ENCODE data around the gene YPEL4.

Gene YPEL4

DNA sequence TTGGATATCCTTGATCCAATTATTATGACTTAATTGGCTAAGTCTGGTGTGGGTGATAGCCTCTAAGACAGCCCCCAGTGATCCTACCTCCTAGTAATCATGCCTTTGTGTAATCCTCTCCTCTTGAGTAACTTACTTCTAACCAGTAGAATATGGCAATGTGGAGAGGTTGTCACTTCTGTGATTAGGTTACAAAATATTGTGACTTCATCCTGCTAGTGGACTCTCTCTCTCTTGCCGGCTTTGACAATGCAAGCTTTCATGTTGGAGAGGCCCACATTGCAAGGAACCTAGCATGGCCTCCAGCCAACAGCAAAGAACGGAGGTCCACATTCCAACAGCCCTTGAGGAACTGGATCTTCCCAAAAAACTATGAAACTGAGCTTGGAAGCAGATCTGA, 19.5 kb downstream of the YPEL4 start:
- no peak for DNase-seq

DNA sequence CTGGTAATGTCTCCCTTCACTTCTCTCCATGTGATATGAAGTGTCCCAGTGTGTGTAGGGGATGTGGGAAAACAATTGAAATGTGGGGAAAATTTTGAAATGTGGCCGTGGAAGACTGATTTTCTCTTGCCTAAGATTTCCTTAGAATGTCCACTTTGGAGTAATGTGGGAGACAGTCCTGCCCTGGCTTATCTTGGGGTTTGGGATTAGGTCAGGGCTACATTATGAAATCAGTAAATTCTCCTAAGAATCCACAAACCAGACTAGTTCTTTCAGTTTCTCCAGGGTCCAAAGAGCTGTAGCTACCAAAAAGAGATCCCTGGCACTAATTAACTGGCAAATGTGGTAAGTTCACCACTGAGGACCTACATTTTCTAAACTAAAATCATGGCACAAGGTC, 22.8 kb downstream of the YPEL4 start:
- DNase-seq = no peak

DNA sequence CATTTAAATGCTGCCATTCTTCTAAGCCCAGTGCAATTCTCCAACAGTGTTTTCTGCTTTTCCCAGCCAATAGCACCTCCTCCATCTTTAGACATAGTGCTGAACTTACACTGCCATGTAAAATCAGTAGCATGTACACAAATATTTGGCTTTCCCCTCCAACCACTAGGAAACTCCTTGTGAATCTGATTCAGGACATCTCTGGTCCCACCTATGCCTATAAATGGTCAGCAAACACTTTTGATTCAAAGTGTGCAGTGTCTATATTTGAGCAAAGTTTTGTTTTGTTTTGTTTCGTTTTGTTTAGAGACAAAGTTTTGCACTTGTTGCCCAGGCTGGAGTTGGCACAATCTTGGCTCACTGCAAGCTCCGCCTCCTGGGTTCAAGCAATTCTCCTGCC, 24.8 kb downstream of the YPEL4 start:
- no peak for DNase-seq

DNA sequence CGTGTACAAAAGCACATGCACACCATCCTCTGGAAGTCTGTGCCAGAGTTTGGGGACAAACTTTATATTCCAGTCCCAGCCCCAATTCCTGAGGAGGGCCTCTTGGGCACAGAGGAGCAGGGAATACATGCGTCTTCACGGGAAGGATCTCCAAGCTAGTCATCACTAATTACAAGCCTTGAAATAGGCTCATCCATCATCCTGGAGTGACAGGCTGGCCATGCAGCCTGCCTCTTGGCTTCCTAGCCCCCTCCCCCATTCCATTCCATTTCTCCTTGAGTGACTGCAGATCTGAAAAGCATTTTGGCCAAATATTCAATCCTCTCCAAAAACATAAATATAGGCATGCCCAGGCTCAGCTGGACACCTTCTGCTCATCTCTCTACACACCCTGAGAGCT, 27.4 kb downstream of the YPEL4 start:
- no peak for DNase-seq

DNA sequence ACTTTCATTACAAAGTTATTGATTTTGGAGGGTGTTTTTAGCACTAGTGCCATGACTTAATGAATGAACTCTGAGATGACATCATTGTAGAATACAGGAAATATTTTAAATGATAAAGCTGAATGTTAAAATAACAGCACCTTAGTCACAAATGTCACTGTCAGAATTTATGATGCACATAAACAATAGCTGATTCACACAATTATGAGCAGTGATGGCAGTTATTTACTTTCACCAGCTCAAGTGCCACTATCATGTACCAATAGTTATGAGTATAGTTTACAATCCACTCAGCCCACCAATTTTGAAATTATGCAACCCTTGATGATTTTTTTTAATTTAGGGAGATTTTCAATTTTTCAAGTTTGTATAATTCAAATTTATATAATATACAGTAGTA, 29.2 kb downstream of the YPEL4 start:
- no peak for DNase-seq

DNA sequence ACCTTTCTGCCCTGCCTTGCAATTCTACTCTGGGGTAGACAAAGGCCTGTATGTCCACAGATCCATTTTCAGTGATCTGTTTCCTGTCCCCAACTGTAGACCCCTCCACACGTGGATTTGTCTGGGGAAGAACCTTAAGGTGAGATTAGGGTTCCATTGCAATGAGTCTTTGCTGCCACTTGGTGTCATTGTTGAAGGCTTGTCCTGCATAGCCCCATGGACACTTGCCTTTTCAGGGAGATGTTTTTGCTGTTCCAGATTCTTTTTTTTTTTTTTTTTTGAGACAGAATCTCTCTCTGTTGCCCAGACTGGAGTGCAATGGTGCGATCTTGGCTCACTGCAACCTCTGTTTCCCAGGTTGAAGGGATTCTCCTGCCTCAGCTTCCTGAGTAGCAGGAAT, 30.4 kb downstream of the YPEL4 start:
- no peak for DNase-seq

DNA sequence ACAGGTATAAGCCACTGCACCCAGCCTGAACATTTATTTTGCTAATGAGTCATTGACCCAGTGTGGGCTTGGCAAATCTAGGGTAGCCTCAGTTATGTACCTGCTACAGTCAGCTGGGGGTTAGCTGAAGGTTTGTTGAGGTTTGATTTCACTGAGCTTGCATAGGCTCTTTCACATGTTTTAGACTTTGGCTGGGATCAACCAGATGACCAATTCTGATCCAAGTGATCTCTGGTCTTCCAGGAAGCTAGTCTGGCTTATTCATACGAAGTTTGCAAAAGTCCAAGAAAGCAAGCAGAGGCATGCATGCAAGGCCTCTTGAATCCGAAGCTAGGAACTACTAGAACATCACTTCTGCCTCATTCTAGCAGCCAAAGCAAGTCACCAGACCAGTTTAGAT, 31.3 kb downstream of the YPEL4 start:
- no peak for DNase-seq

DNA sequence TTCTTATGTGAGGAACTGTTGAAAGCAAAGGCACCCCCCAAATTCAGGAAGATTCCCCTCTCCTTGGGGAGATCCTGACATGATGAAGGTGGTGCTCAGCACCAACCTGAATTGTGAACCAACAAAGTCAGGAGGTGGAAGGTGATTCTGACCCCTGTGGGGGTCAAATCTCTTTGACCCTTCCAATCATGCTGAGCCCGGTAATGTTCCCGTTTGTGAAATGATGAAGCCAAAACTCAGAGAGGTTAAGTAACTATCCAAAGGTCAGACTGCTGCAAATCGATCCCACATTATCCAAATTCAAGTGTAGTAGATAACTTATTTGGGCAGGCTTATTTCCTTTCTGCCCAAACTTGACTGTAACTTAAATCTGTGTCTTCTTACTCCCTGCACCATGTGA, 33.1 kb downstream of the YPEL4 start:
- no peak for DNase-seq

DNA sequence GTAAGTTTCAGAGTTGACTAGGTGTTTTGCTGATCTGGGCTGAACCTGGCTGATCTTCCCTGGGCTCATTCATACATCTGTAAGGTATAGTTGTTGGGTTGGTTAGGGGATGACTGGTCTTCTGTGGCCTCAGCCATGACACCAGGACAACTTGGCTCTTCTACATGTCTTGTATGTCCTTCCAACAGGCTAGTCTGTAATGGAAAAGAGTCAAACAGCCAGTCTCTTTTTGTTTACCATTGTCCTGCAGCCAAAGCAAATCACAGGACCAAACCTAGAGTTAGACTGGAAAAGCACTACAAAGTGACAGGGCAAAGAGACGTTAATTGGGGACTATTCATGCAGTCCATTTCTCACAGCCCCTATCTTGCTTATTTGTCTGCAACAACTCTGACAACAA, 34.4 kb downstream of the YPEL4 start:
- DNase-seq = no peak

DNA sequence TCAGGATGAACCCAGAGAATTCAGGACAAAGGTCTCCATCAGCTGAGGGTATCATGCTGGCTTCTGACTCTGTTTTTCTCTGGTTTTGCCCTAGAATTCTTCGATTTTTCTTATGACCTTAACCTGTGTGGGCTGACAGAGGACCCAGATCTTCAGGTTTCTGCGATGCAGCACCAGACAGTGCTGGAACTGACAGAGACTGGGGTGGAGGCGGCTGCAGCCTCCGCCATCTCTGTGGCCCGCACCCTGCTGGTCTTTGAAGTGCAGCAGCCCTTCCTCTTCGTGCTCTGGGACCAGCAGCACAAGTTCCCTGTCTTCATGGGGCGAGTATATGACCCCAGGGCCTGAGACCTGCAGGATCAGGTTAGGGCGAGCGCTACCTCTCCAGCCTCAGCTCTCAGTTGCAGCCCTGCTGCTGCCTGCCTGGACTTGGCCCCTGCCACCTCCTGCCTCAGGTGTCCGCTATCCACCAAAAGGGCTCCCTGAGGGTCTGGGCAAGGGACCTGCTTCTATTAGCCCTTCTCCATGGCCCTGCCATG, 35.4 kb downstream of the YPEL4 start:
- DNase-seq = no peak

DNA sequence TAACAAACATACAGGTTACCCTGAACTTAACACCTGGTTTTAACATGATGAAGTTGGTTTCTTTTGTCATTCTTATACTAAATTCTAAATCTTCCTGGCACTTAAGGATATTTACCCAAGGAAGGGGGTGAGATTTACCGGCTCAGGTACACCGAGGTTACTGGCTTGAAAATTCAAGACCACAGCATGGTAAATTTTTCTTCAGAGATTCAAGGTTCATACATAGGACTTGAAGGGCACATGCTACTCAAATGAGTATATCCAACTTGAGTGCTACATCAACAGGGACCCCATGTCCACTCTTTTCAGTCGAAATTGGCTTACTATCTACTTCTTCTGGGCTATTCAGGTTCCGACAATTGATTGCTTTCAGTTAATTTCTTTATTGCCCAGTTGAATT, 39.5 kb downstream of the YPEL4 start:
- DNase-seq = no peak

DNA sequence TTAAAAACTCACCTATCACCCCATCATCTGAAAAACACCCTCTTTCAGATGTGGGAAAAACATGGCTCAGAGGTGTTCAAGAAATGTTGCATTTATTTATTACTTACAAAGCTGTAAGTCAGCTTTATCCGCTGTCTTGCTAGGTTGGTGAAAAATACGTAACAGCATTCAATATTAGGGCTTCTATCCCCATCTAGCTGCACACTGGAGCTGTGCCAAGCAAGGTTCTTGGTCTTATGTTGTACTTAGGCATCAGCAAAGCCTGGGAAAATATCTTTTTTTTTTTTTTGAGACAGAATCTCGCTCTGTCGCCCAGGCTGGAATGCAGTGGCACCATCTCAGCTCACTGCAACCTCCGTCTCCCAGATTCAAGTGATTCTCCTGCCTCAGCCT, 44.7 kb downstream of the YPEL4 start:
- no peak for DNase-seq

DNA sequence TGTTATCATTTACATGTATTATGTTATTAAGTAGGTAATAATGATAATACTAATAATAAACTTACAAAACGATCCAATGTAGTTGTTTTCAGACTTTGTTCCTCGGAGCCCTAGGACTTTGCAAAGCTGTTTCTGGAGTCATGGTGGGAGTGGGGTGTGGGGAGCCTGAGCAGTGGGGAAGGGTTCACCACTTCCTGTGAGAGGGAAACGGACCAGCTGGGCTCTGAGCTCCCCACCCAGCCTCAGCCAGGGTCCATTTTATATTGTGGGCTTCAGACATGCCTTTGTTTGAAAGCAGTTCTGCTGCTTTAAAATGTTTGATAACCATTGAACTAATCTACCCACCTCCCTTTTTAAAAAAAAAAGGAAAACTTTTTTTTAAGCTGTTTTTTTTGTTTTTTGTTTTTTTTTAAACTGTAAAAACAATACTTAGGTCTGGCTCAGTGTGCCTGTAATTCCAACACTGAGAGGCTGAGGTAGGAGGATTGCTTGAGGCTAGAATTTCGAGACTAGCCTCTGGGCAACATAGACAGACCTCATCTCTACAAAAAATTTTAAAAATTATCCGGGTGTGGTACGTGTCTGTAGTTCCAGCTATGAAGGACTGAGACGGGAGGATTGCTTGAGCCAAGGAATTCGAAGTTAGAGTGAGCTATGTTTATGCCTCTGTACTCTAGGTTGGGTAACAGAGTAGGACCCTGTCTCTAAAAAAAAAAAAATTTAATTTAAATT, 45.2 kb downstream of the YPEL4 start:
- no peak for DNase-seq

DNA sequence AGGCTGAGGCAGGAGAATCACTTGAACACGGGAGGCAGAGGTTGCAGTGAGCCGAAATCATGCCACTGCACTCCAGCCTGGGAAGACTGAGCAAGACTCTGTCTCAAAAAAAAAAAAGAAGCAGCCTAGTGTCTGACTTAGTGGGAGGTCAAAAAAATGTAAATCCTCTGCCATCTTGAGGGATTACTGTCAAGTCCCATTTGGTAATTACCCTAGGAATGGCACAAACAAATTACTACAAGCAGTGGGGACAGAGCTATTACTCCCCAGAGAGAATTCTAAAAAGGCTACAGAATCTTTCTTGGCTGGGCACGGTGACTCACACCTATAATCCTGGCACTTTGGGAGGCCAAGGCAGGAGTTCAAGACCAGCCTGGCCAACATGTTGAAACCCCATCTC, 48.4 kb downstream of the YPEL4 start:
- DNase-seq = no peak

DNA sequence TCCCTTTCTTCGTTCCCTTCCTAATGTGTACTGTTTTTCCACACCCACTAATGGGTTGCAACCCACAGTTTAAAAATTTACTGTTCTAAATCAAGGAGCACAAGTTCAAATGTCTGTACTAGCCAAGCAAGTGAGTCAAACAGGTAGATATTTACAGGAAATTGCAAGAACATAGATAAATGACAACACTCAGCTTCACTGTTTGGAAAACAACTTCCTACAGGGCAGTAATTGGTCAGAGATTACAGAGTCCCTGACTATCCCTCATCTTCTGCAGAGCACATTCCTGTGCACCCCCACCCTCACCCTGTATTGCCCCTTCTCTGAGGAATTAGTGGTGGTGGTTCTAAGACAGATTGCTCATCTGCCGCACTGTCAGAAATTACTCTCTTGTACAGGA, 50.3 kb downstream of the YPEL4 start:
- DNase-seq = no peak

DNA sequence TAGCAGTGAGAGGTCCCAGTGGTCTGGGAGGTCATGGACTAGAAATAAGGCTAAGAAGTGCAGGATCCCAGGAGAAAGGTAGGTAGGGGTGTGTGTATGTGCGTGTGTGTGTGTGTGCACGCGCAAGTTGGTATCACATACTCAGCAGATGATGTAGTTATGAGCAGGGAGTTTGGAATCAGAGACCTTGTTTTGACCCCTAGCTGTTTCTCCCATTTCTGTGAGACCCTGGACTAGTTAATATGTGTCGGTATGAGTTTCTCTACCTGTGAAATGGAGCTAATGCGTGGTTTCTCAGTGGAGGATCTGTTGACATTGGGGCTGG, 50.9 kb downstream of the YPEL4 start:
- no peak for DNase-seq

DNA sequence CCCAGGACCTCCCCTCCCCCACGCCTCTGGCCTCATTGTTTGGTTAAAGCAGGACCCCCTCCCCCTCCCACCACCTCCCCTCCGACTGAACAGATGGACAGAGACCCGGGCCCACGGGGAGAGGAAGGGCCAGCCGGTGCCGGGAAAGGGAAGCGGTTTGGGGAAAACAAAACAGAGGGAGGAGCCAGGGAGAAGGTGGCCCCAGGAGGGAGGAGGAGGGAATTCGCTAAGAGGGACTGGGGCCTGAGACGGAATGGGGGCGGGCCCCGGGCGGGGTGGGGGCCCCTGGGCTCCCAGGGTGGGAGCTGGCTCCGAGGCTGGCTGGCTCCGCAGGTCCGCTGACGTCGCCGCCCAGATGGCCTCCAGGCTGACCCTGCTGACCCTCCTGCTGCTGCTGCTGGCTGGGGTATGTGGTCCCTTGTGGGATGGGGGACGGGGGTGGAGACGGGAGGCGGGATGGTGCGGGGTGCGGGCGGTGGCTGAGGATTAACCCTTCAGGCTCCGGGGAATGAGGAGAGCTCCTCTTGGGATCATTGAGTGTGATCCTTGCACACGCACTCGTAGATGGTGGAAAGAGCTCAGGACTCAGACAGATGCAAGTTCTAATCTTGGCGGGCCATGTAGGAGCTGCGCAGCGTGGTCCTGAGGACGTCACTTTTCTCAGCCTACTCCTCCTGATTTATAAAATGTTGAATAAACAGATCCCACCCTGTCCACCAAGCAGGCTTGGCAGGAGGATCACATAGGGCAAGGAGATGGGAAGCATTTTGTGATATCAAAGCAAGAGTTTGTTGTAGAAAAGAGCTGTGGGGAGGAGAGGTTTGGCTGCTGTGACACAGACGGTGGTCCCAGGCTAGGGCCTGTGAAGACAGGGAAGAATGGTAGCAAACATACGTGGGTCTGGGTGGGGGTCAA, 51.5 kb downstream of the YPEL4 start:
- DNase-seq = no peak

DNA sequence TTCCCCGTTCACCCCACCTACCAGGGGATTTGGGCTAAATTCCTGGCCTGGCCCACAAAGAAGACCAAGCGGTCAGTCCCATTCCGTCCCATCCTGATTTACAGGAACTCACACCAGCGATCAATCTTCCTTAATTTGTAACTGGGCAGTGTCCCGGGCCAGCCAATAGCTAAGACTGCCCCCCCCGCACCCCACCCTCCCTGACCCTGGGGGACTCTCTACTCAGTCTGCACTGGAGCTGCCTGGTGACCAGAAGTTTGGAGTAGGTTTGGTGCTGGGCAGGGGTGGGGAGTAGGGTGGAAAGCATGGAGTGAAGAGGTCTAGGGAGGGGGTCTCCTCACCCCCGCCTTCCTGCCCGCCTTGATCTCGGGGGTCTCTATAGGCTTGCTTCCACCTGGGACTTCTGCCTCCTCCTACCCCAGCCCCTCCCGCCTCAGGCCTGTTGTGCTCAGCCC, 52.2 kb downstream of the YPEL4 start, which contains the start of gene SERPING1:
Gene SERPING1, plus strand, starts transcription at position 225 of the 455 bp plus-strand sequence. CDS start 586 bp downstream, outside the sequence.
- no peak for DNase-seq

DNA sequence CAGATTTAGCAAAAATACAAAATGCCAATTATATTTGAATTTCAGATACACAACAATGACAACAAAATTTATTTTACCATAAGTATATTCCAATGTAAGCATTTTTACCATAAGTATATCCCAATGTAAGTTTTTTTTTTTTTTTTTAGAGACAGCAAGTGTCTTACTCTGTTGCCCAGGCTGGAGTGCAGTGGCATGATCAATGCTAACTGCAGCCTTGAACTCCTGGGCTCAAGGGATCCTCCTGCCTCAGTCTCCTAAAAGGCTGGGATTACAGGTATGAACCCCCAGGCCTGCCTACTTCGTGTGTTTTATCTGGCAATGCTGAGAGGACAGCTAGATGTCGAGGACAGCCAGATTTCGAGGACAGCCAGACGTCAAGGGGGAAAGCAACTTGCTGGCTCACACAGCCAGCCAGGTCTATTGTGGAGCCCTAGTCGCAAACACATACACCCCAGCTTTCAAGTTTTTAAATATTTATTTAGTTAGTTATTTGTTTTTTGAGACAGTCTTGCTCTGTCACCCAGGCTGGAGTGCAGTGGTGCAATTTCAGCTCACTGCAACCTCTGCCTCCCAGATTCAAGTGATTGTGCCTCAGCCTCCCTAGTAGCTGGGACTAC, 53.3 kb downstream of the YPEL4 start:
- no peak for DNase-seq

Data from activated CD4-positive, CD25-positive, alpha-beta regulatory T cell (primary cell).